Measurements from ENCODE around the gene LCE2D.

DNA sequence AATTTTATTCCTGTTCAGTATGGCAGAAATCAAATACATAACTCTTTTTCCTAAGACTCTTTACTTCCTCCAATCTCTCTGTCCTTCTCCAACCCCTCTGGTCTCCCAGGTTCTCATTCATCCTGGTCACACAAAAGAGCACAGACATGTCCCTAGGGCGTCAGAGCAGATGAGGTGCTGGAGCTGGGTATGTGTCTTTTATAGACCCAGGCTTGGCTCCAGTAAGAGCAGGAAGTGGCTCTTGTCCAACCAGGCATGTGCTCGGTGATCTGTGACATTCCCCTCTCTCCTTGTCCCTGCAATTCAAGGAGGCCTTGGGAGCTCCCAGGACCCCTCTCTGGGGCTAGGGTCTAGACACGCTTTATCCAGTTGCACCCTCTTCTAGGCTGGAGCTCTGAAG lies 18.0 kb upstream of the LCE2D start:
- TF ChIP-seq, protein P1, sequence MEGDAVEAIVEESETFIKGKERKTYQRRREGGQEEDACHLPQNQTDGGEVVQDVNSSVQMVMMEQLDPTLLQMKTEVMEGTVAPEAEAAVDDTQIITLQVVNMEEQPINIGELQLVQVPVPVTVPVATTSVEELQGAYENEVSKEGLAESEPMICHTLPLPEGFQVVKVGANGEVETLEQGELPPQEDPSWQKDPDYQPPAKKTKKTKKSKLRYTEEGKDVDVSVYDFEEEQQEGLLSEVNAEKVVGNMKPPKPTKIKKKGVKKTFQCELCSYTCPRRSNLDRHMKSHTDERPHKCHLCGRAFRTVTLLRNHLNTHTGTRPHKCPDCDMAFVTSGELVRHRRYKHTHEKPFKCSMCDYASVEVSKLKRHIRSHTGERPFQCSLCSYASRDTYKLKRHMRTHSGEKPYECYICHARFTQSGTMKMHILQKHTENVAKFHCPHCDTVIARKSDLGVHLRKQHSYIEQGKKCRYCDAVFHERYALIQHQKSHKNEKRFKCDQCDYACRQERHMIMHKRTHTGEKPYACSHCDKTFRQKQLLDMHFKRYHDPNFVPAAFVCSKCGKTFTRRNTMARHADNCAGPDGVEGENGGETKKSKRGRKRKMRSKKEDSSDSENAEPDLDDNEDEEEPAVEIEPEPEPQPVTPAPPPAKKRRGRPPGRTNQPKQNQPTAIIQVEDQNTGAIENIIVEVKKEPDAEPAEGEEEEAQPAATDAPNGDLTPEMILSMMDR (IDR thresholded peaks at IDR 0.05) = no peak
- TF ChIP-seq POLR2A (IDR thresholded peaks at IDR 0.05) (no peak), EP300 (IDR thresholded peaks at IDR 0.05) (no peak), POLR2AphosphoS5 (IDR thresholded peaks at IDR 0.05) (no peak)

Data from upper lobe of left lung (tissue), 4 donors.